T-helper 1 cell treated with Interleukin-12 subunit alpha and Interleukin-12 subunit beta and Interleukin-4 antibody, amounts not matched to agents 30 μg/mL and 1 μg/mL, for 36 hours (primary cell): ENCODE results near the gene SPOP.

ENCODE experiments used
- H3K27ac Mint-ChIP-seq: one replicate; pipeline ENCODE4 v1.8.0; 2021; ENCODE audit warnings: mild to moderate bottlenecking, mixed read lengths
- H3K27me3 Mint-ChIP-seq: one replicate; pipeline ENCODE4 v1.8.0; 2021; ENCODE audit warnings: low read depth, mixed read lengths
- H3K36me3 Mint-ChIP-seq: one replicate; pipeline ENCODE4 v1.8.0; 2021; ENCODE audit warnings: low read depth, mixed read lengths
- H3K4me1 Mint-ChIP-seq: one replicate; pipeline ENCODE4 v1.8.0; 2021; ENCODE audit warnings: low read depth, mixed read lengths
- H3K4me3 Mint-ChIP-seq: one replicate; pipeline ENCODE4 v1.8.0; 2021; ENCODE audit warnings: mild to moderate bottlenecking, moderate library complexity, mixed read lengths
- H3K9me3 Mint-ChIP-seq: one replicate; pipeline ENCODE4 v1.8.0; 2021; ENCODE audit warnings: mixed read lengths

The SPOP gene

GRCh38 chr17:49598918-49599317 is 79.0 kb downstream of the SPOP start:
- no peak overlapping the region for H3K27ac Mint-ChIP-seq
- no peaks in the 10 kb centered on the region for H3K27me3 Mint-ChIP-seq
- peaks cover 2% of the 10 kb centered on the region for H3K4me1 Mint-ChIP-seq
- H3K9me3 Mint-ChIP-seq: no peaks in the 10 kb centered on the region
- H3K4me3 Mint-ChIP-seq: no peak overlapping the region
- H3K36me3 Mint-ChIP-seq: peaks cover 47% of the 10 kb centered on the region

GRCh38 chr17:49597928-49598655 is 79.8 kb downstream of the SPOP start:
- Mint-ChIP-seq H3K36me3 (peaks cover 41% of the 10 kb centered on the region), H3K27me3 (no peaks in the 10 kb centered on the region), H3K4me1 (peaks cover 2% of the 10 kb centered on the region), H3K4me3 (no peak overlapping the region), H3K27ac (no peak overlapping the region), H3K9me3 (no peaks in the 10 kb centered on the region)

- H3K27me3 Mint-ChIP-seq: no peaks in the 10 kb centered on the region
- H3K36me3 Mint-ChIP-seq: peaks cover 38% of the 10 kb centered on the region
- H3K9me3 Mint-ChIP-seq: no peaks in the 10 kb centered on the region
- H3K27ac Mint-ChIP-seq: no peak overlapping the region
- H3K4me3 Mint-ChIP-seq: no peak overlapping the region
- H3K4me1 Mint-ChIP-seq: peaks cover 2% of the 10 kb centered on the region
Observed at GRCh38 chr17:49597436-49597835, 80.5 kb downstream of the SPOP start.

GRCh38 chr17:49596613-49597244 is 81.2 kb downstream of the SPOP start:
- Mint-ChIP-seq H3K27ac (no peak overlapping the region), H3K4me3 (no peak overlapping the region), H3K9me3 (no peaks in the 10 kb centered on the region), H3K4me1 (peaks cover 2% of the 10 kb centered on the region), H3K27me3 (no peaks in the 10 kb centered on the region), H3K36me3 (peaks cover 33% of the 10 kb centered on the region)

GRCh38 chr17:49595980-49596379 is 81.9 kb downstream of the SPOP start:
- Mint-ChIP-seq H3K36me3 (peaks cover 28% of the 10 kb centered on the region), H3K27ac (no peak overlapping the region)

GRCh38 chr17:49595328-49595727 is 82.6 kb downstream of the SPOP start:
- H3K4me3 Mint-ChIP-seq: no peak overlapping the region
- no peaks in the 10 kb centered on the region for H3K27me3 Mint-ChIP-seq
- peaks cover 22% of the 10 kb centered on the region for H3K36me3 Mint-ChIP-seq
- peaks cover 2% of the 10 kb centered on the region for H3K4me1 Mint-ChIP-seq
- H3K9me3 Mint-ChIP-seq: no peaks in the 10 kb centered on the region
- no peak overlapping the region for H3K27ac Mint-ChIP-seq

More at GRCh38 chr17:49595980-49596379, 81.9 kb downstream of the SPOP start:
- Mint-ChIP-seq H3K27me3 (no peaks in the 10 kb centered on the region), H3K4me3 (no peak overlapping the region), H3K9me3 (no peaks in the 10 kb centered on the region), H3K4me1 (peaks cover 2% of the 10 kb centered on the region)

GRCh38 chr17:49592263-49592662 is 85.6 kb downstream of the SPOP start:
- Mint-ChIP-seq H3K4me3 (no peak overlapping the region), H3K27ac (no peak overlapping the region), H3K4me1 (no peaks in the 10 kb centered on the region)

GRCh38 chr17:49590874-49591273 is 87.0 kb downstream of the SPOP start:
- no peaks in the 10 kb centered on the region for H3K4me1 Mint-ChIP-seq
- H3K27ac Mint-ChIP-seq: no peak overlapping the region
- no peaks in the 10 kb centered on the region for H3K9me3 Mint-ChIP-seq
- H3K4me3 Mint-ChIP-seq: no peak overlapping the region
- no peaks in the 10 kb centered on the region for H3K27me3 Mint-ChIP-seq
- peaks cover 5% of the 10 kb centered on the region for H3K36me3 Mint-ChIP-seq

More at GRCh38 chr17:49592263-49592662, 85.6 kb downstream of the SPOP start:
- Mint-ChIP-seq H3K36me3 (peaks cover 15% of the 10 kb centered on the region), H3K9me3 (no peaks in the 10 kb centered on the region), H3K27me3 (no peaks in the 10 kb centered on the region)

GRCh38 chr17:49589577-49589927 is 88.3 kb downstream of the SPOP start:
- Mint-ChIP-seq H3K36me3 (peaks cover 2% of the 10 kb centered on the region), H3K4me1 (no peaks in the 10 kb centered on the region), H3K27me3 (no peaks in the 10 kb centered on the region), H3K9me3 (no peaks in the 10 kb centered on the region), H3K4me3 (no peak overlapping the region), H3K27ac (no peak overlapping the region)

GRCh38 chr17:49588726-49589576 is 88.9 kb downstream of the SPOP start:
- peaks cover 2% of the 10 kb centered on the region for H3K36me3 Mint-ChIP-seq

GRCh38 chr17:49588312-49588711 is 89.6 kb downstream of the SPOP start:
- Mint-ChIP-seq H3K9me3 (no peaks in the 10 kb centered on the region), H3K27ac (no peak overlapping the region), H3K4me1 (no peaks in the 10 kb centered on the region), H3K36me3 (peaks cover 2% of the 10 kb centered on the region), H3K4me3 (no peak overlapping the region), H3K27me3 (no peaks in the 10 kb centered on the region)

More at GRCh38 chr17:49588726-49589576, 88.9 kb downstream of the SPOP start:
- H3K9me3 Mint-ChIP-seq: no peaks in the 10 kb centered on the region
- no peak overlapping the region for H3K27ac Mint-ChIP-seq
- H3K27me3 Mint-ChIP-seq: no peaks in the 10 kb centered on the region
- H3K4me3 Mint-ChIP-seq: no peak overlapping the region
- H3K4me1 Mint-ChIP-seq: no peaks in the 10 kb centered on the region

GRCh38 chr17:49587366-49588073 is 90.4 kb downstream of the SPOP start:
- Mint-ChIP-seq H3K36me3 (no peaks in the 10 kb centered on the region), H3K4me3 (no peak overlapping the region), H3K27ac (no peak overlapping the region), H3K4me1 (no peaks in the 10 kb centered on the region), H3K27me3 (no peaks in the 10 kb centered on the region), H3K9me3 (no peaks in the 10 kb centered on the region)

- H3K27me3 Mint-ChIP-seq: no peaks in the 10 kb centered on the region
- no peaks in the 10 kb centered on the region for H3K9me3 Mint-ChIP-seq
- no peak overlapping the region for H3K27ac Mint-ChIP-seq
Observed at GRCh38 chr17:49585422-49586027, 92.4 kb downstream of the SPOP start.

GRCh38 chr17:49583889-49584288 is 94.0 kb downstream of the SPOP start:
- no peaks in the 10 kb centered on the region for H3K36me3 Mint-ChIP-seq
- no peak overlapping the region for H3K4me3 Mint-ChIP-seq
- H3K27me3 Mint-ChIP-seq: peaks cover 6% of the 10 kb centered on the region
- H3K27ac Mint-ChIP-seq: peak overlapping the region; percentile 3
- no peaks in the 10 kb centered on the region for H3K9me3 Mint-ChIP-seq
- H3K4me1 Mint-ChIP-seq: no peaks in the 10 kb centered on the region

More at GRCh38 chr17:49585422-49586027, 92.4 kb downstream of the SPOP start:
- H3K4me3 Mint-ChIP-seq: no peak overlapping the region
- no peaks in the 10 kb centered on the region for H3K4me1 Mint-ChIP-seq
- no peaks in the 10 kb centered on the region for H3K36me3 Mint-ChIP-seq
